H1 (cell line): ENCODE data around the gene TSPAN5. TPM values are rescaled to one million over a fixed set of nuclear protein-coding genes. Genes with fewer than 3 reads are reported as not detected.

Source experiments
- CTCF ChIA-PET: fragments of 300-600 bp; sonication (Branson Sonifier 250); formaldehyde crosslinking; loops from one replicate; lab custom pipeline; 2021; ENCODE audit not compliant: partially characterized antibody; lab: Charles Lee
- POLR2A ChIA-PET: fragments of 300-600 bp; sonication (Branson Sonifier 250); formaldehyde crosslinking; loops from one replicate; lab custom pipeline; 2021; ENCODE audit warnings: inconsistent platforms; ENCODE audit not compliant: partially characterized antibody; lab: Charles Lee
- DNase-seq, 2 experiments: peaks; one replicate each; pipeline versions ENCODE4 v3.0.0 to v3.0.0-alpha.2; 2010 to 2022; ENCODE audit warnings: low spot score in 2 of 2, low read depth in 1 of 2, mixed read lengths in 1 of 2
- FAIRE-seq: peaks from 2 replicates; lab custom pipeline; 2011; peaks lifted over from hg19 to GRCh38; lab: Jason Lieb, UNC
- H2AFZ ChIP-seq: 2 replicates; pipeline ENCODE4 v1.8.1; 2012; ENCODE audit warnings: low read length, inconsistent platforms
- H2AK5ac ChIP-seq: 2 replicates; pipeline ENCODE4 v1.6.1; 2013; ENCODE audit warnings: low read depth, low read length
- H2BK120ac ChIP-seq: replicated peaks from 2 replicates; pipeline ENCODE3; 2013; ENCODE audit warnings: low read depth, low read length, inconsistent platforms
- H2BK12ac ChIP-seq: 2 replicates; pipeline ENCODE4 v1.6.1; 2013; ENCODE audit warnings: low read depth, low read length
- H2BK15ac ChIP-seq: 2 replicates; pipeline ENCODE4 v1.6.1; 2013; ENCODE audit warnings: low read length
- H2BK20ac ChIP-seq: 2 replicates; pipeline ENCODE4 v1.6.1; 2013; ENCODE audit warnings: low read length
- H2BK5ac ChIP-seq: 2 replicates; pipeline ENCODE4 v1.6.1; 2013; ENCODE audit warnings: low read depth, low read length
- H3K14ac ChIP-seq: 2 replicates; pipeline ENCODE4 v1.6.1; 2013; ENCODE audit warnings: inconsistent platforms; ENCODE audit not compliant: insufficient read length
- H3K18ac ChIP-seq: 2 replicates; pipeline ENCODE4 v1.6.1; 2013; ENCODE audit warnings: low read length; ENCODE audit errors: extremely low read depth
- H3K23ac ChIP-seq: 2 replicates; pipeline ENCODE4 v1.6.1; 2013; ENCODE audit warnings: inconsistent platforms; ENCODE audit not compliant: insufficient read length
- H3K23me2 ChIP-seq: 2 replicates; pipeline ENCODE4 v1.6.1; 2013; ENCODE audit warnings: low read depth, low read length
- H3K27ac ChIP-seq: 2 replicates; pipeline ENCODE4 v1.6.1; 2011; ENCODE audit warnings: low read depth, low read length, inconsistent platforms
- H3K27me3 ChIP-seq, 4 experiments: replicated peaks in 1 of 4; 1 replicate in 1 of 4; 2 replicates in 3 of 4; pipeline versions ENCODE4 v1.6.1 to v1.8.1; 2011 to 2013; ENCODE audit warnings: low read length in 3 of 4, mild to moderate bottlenecking in 3 of 4, inconsistent platforms in 2 of 4, mixed read lengths in 2 of 4, moderate library complexity in 1 of 4; ENCODE audit not compliant: control insufficient read depth in 3 of 4, insufficient read depth in 3 of 4; ENCODE audit errors: extremely low read depth in 1 of 4
- H3K36me3 ChIP-seq, 4 experiments: 2 replicates each; pipeline versions ENCODE4 v1.6.1 to v1.8.1; 2011 to 2013; ENCODE audit warnings: mild to moderate bottlenecking in 4 of 4, low read length in 3 of 4, moderate library complexity in 2 of 4, control low read depth in 1 of 4, inconsistent platforms in 1 of 4; ENCODE audit not compliant: insufficient read depth in 4 of 4, control insufficient read depth in 2 of 4
- H3K4ac ChIP-seq: replicated peaks from 2 replicates; pipeline ENCODE3; 2013; ENCODE audit warnings: low read length, low read depth, mixed read lengths, inconsistent platforms; ENCODE audit not compliant: insufficient read length
- H3K4me1 ChIP-seq, 4 experiments: replicated peaks in 1 of 4; 1 replicate in 1 of 4; 2 replicates in 3 of 4; pipeline versions ENCODE4 v1.6.1 to v1.8.1; 2011 to 2013; ENCODE audit warnings: low read length in 3 of 4, inconsistent platforms in 2 of 4, mixed read lengths in 1 of 4; ENCODE audit not compliant: insufficient read depth in 4 of 4, control insufficient read depth in 3 of 4
- H3K4me2 ChIP-seq, 2 experiments: 2 replicates each; pipeline versions ENCODE4 v1.6.1 to v1.8.1; 2011 to 2013; ENCODE audit warnings: low read depth in 2 of 2, low read length in 2 of 2, control low read depth in 1 of 2, inconsistent platforms in 1 of 2, mild to moderate bottlenecking in 1 of 2; ENCODE audit not compliant: insufficient read depth in 1 of 2
- H3K4me3 ChIP-seq, 4 experiments: fragments of 200-600, 300-600 bp in 1 of 4; sonication (generic), shearing (Covaris generic), sonication (Bioruptor Twin) in 1 of 4; 2 replicates each; pipeline versions ENCODE4 v1.5.1 to v1.8.1; 2011 to 2016; ENCODE audit warnings: low read length in 4 of 4, low read depth in 3 of 4, control low read depth in 2 of 4, inconsistent platforms in 2 of 4, mild to moderate bottlenecking in 2 of 4, mixed read lengths in 1 of 4, moderate library complexity in 1 of 4; ENCODE audit not compliant: insufficient read depth in 2 of 4; ENCODE audit errors: extremely low read depth in 1 of 4
- H3K56ac ChIP-seq: replicated peaks from 2 replicates; pipeline ENCODE3; 2013; ENCODE audit warnings: low read depth, mild to moderate bottlenecking, mixed read lengths, low read length, inconsistent platforms; ENCODE audit not compliant: insufficient read length
- H3K79me1 ChIP-seq: 2 replicates; pipeline ENCODE4 v1.6.1; 2013; ENCODE audit warnings: low read depth, low read length, control low read depth
- H3K79me2 ChIP-seq, 2 experiments: 2 replicates each; pipeline versions ENCODE4 v1.6.1 to v1.8.1; 2012 to 2013; ENCODE audit warnings: low read length in 2 of 2, mild to moderate bottlenecking in 2 of 2, inconsistent platforms in 1 of 2; ENCODE audit not compliant: insufficient read depth in 2 of 2, control insufficient read depth in 1 of 2
- H3K9ac ChIP-seq, 4 experiments: replicated peaks in 1 of 4; 1 replicate in 1 of 4; 2 replicates in 3 of 4; pipeline versions ENCODE4 v1.6.1 to v1.8.1; 2011 to 2013; ENCODE audit warnings: low read depth in 3 of 4, low read length in 3 of 4, control low read depth in 2 of 4, mild to moderate bottlenecking in 2 of 4, moderate library complexity in 2 of 4, inconsistent platforms in 1 of 4; ENCODE audit errors: extremely low read depth in 1 of 4
- H3K9me3 ChIP-seq, 2 experiments: 2 replicates each; pipeline versions ENCODE4 v1.6.1 to v1.8.1; 2012 to 2013; ENCODE audit warnings: mild to moderate bottlenecking in 2 of 2, moderate library complexity in 2 of 2, control low read depth in 1 of 2, inconsistent platforms in 1 of 2, low read depth in 1 of 2, low read length in 1 of 2, mixed read lengths in 1 of 2; ENCODE audit not compliant: insufficient read depth in 2 of 2
- H4K20me1 ChIP-seq, 2 experiments: replicated peaks in 1 of 2; 2 replicates each; pipeline versions ENCODE3 to v1.8.1; 2011 to 2013; ENCODE audit warnings: inconsistent platforms in 2 of 2, low read length in 2 of 2, mild to moderate bottlenecking in 1 of 2; ENCODE audit not compliant: insufficient read depth in 2 of 2, control insufficient read depth in 1 of 2
- H4K5ac ChIP-seq: 2 replicates; pipeline ENCODE4 v1.6.1; 2013; ENCODE audit warnings: low read length, low read depth, mixed read lengths, inconsistent platforms; ENCODE audit not compliant: insufficient read length
- H4K8ac ChIP-seq: 2 replicates; pipeline ENCODE4 v1.8.0; 2013; ENCODE audit warnings: mild to moderate bottlenecking, moderate library complexity, low read length, inconsistent platforms; ENCODE audit not compliant: insufficient read depth; ENCODE audit errors: extremely low read depth
- H4K91ac ChIP-seq: replicated peaks from 2 replicates; pipeline ENCODE3; 2013; ENCODE audit warnings: low read length, mixed read lengths, inconsistent platforms; ENCODE audit not compliant: insufficient read length
- BCL11A ChIP-seq, 2 experiments: IDR thresholded peaks; one replicate each; pipeline ENCODE4 v1.6.1; 2011; ENCODE audit warnings: low read depth in 2 of 2, low read length in 2 of 2, mild to moderate bottlenecking in 2 of 2
- BRCA1 ChIP-seq: IDR thresholded peaks from 2 replicates; pipeline ENCODE4 v1.6.1; 2012; ENCODE audit warnings: low read depth, low read length, improper control_type of control experiment
- CBX5 ChIP-seq: fragments of 300-800, 300-1000 bp; sonication (generic); IDR thresholded peaks from 2 replicates; pipeline ENCODE4 v1.7.1; 2016; ENCODE audit warnings: antibody characterized with exemption, low read length, low read depth
- CEBPB ChIP-seq: IDR thresholded peaks from 2 replicates; pipeline ENCODE4 v1.6.1; 2012; ENCODE audit warnings: low read depth, low read length
- CHD1 ChIP-seq: IDR thresholded peaks from 2 replicates; pipeline ENCODE4 v1.6.1; 2012; ENCODE audit warnings: low read depth, low read length, improper control_type of control experiment
- HDAC2 ChIP-seq, 2 experiments: fragments of 300-600 bp in 1 of 2; sonication (generic) in 1 of 2; IDR thresholded peaks; 2 replicates each; pipeline ENCODE4 v1.6.1; 2011 to 2012; ENCODE audit warnings: low read depth in 2 of 2, low read length in 2 of 2, mild to moderate bottlenecking in 2 of 2, moderate library complexity in 2 of 2, borderline replicate concordance in 1 of 2, inconsistent platforms in 1 of 2
- KDM1A ChIP-seq: fragments of 200-600, 300-600 bp; sonication (generic); IDR thresholded peaks from 2 replicates; pipeline ENCODE4 v1.7.1; 2016; ENCODE audit warnings: mild to moderate bottlenecking, low read length, borderline replicate concordance
- MAFK ChIP-seq: IDR thresholded peaks from 2 replicates; pipeline ENCODE4 v1.6.1; 2012; ENCODE audit warnings: low read depth, mild to moderate bottlenecking, improper control_type of control experiment, low read length
- NANOG ChIP-seq: IDR thresholded peaks from 2 replicates; pipeline ENCODE4 v1.6.1; 2011; ENCODE audit warnings: low read length, low read depth, mild to moderate bottlenecking, inconsistent platforms; ENCODE audit not compliant: insufficient read depth, poor library complexity, severe bottlenecking
- SP2 ChIP-seq: IDR thresholded peaks from 2 replicates; pipeline ENCODE4 v1.6.1; 2012; ENCODE audit warnings: mild to moderate bottlenecking, low read length, inconsistent platforms
- SRF ChIP-seq: IDR thresholded peaks from 2 replicates; pipeline ENCODE4 v1.6.1; 2011; ENCODE audit warnings: mild to moderate bottlenecking, low read depth, low read length, moderate library complexity
- TEAD4 ChIP-seq: IDR thresholded peaks from 2 replicates; pipeline ENCODE4 v1.6.1; 2012; ENCODE audit warnings: low read depth, low read length, inconsistent platforms, mixed read lengths
- YY1 ChIP-seq: IDR thresholded peaks from 2 replicates; pipeline ENCODE4 v1.6.1; 2011; ENCODE audit warnings: low read depth, mild to moderate bottlenecking, low read length
- WGBS, 2 experiments: shearing (Covaris generic) in 1 of 2; methylation state at CpG; one replicate each; pipeline versions ENCODE4 v1.1.6 to v1.1.7; 2013 to 2015; ENCODE audit warnings: low lambda C conversion rate in 2 of 2, mixed read lengths in 2 of 2, inconsistent platforms in 1 of 2, low coverage in 1 of 2, missing lambda C conversion rate in 1 of 2; ENCODE audit not compliant: insufficient replicate concordance in 2 of 2, insufficient coverage in 1 of 2, insufficient read length in 1 of 2; ENCODE audit errors: extremely low coverage in 1 of 2, missing lambda C conversion rate in 1 of 2; 5-methylcytosine and 5-hydroxymethylcytosine counted together
- polyA plus RNA-seq, 7 experiments: library from polyadenylated mRNA; depleted of rRNA in 3 of 7; stranded (reverse) in 5 of 7; unstranded in 2 of 7; fragments of >200 nt in 5 of 7; fragments of 200-250 nt in 2 of 7; gene quantifications; 1 replicate in 5 of 7; 2 replicates in 1 of 7; 4 replicates in 1 of 7; pipeline versions ENCODE4 v1.2.1 to v1.2.3, GENCODE V29; 2011 to 2013; ENCODE audit warnings: missing spikeins in 2 of 7, mixed read lengths in 2 of 7
- total RNA-seq: library from RNA; stranded (reverse); fragmentation: NEBNext Ultra II Directional; extraction: Animal tissue kit (Norgen Biotek cat#: 25700); gene quantifications from 2 replicates; pipeline ENCODE4 v1.2.1, GENCODE V29; 2021

TSPAN5 gene
- total and polyA plus RNA-seq, 2 of the 8 experiments (the other 6 are each of a cell fraction or from before 2014, with no cell fraction given) = 17.6 to 21.2 TPM

GRCh38 chr4:98517218-98518021 lies 141.0 kb downstream of the TSPAN5 start:
- no peak overlapping the region for H4K8ac ChIP-seq
- no peak overlapping the region for H3K18ac ChIP-seq
- POLR2A ChIA-PET = no interaction called here
- no peak overlapping the region for H2BK12ac ChIP-seq
- peaks cover 3 to 18% (median 8%) of the 10 kb centered on the region in 4 experiments; a peak in 4 of 7 replicates for H3K4me1 ChIP-seq
- no peak overlapping the region for H3K56ac ChIP-seq
- no peak overlapping the region for H2BK15ac ChIP-seq
- peaks cover 0 to 5% of the 10 kb centered on the region in 2 experiments; a peak in 1 of 4 replicates for H3K79me2 ChIP-seq
- H3K23me2 ChIP-seq = no peaks in the 10 kb centered on the region
- CTCF ChIA-PET = interaction anchor here (0.6 to 2.0 kb wide), 6 partner anchors 11 to 69 kb away, joined by 3 to 5 read pairs (median 4); no protein-coding TSS in a partner anchor
- H2AFZ ChIP-seq = no peak overlapping the region
- H2AK5ac ChIP-seq = no peak overlapping the region
- no peak for FAIRE-seq
- H3K4me2 ChIP-seq = no peak overlapping the region
- H3K79me1 ChIP-seq = no peaks in the 10 kb centered on the region; the same call in 1 of the 2 replicates
- H2BK20ac ChIP-seq = no peak overlapping the region
- H3K14ac ChIP-seq = no peak overlapping the region
- no peak overlapping the region for H3K4me3 ChIP-seq
- 87% methylated on average over 2 of the region's 2 CpGs; no CpG with 5 or more reads in 1 of the 2 experiments for WGBS, 2 experiments
- H3K9me3 ChIP-seq = peaks cover 0 to 8% of the 10 kb centered on the region in 2 experiments; a peak in 1 of 4 replicates
- DNase-seq = no peak
- no peak overlapping the region for H3K23ac ChIP-seq
- no peak overlapping the region for H3K9ac ChIP-seq
- peak overlapping the region; percentile 45; the same call in 1 of the 2 replicates for H3K27ac ChIP-seq
- no peak overlapping the region for H4K91ac ChIP-seq
- no peaks in the 10 kb centered on the region for H4K20me1 ChIP-seq
- no peak overlapping the region for H2BK5ac ChIP-seq
- no peak overlapping the region for H4K5ac ChIP-seq
- H3K4ac ChIP-seq = no peak overlapping the region
- H3K36me3 ChIP-seq = no peaks in the 10 kb centered on the region; a peak in 1 of 8 replicates
- H3K27me3 ChIP-seq = no peaks in the 10 kb centered on the region
- no peak overlapping the region for H2BK120ac ChIP-seq
- TF ChIP-seq KDM1A = no peak
- no peak for TF ChIP-seq MAFK
- TF ChIP-seq TEAD4 = no peak
- TF ChIP-seq YY1 = no peak
- TF ChIP-seq NANOG = no peak
- TF ChIP-seq BRCA1 = no peak
- TF ChIP-seq HDAC2 (IDR thresholded peaks at IDR 0.05; ENCODE audit: borderline replicate concordance in 1 of 2, low read depth in 2 of 2, low read length in 2 of 2) = no peak
- TF ChIP-seq BCL11A (IDR thresholded peaks at IDR 0.05; ENCODE audit: low read depth in 2 of 2, low read length in 2 of 2) = no peak
- TF ChIP-seq SP2 = no peak
- no peak for TF ChIP-seq CHD1
- TF ChIP-seq CEBPB = no peak
- no peak for TF ChIP-seq SRF
- no peak for TF ChIP-seq CBX5
